A549 treated with AZD9567 at 1 μM for 4 hours (cell line): Measurements from ENCODE around the gene CCT3. TPM values are rescaled to one million over a fixed set of nuclear protein-coding genes. Genes with fewer than 3 reads are reported as not detected.

Source experiments
- total RNA-seq: library from RNA; stranded (reverse); fragments of 200-300 nt; extraction: Qiagen RNA extraction; gene quantifications from 5 replicates; pipeline ENCODE4 v1.2.3, GENCODE V29; 2022; ENCODE audit not compliant: insufficient read depth

The CCT3 gene
- total RNA-seq, result 373 to 424 TPM (median 396 TPM) in 5 replicates

GRCh38 chr1:156338180-156338976, at the start of gene CCT3, which contains the start of gene TSACC:
Gene CCT3 (minus strand): TSS chr1:156338292. CDS start chr1:156338184, 108 bp downstream.
Gene TSACC (plus strand): TSS chr1:156338526. CDS start chr1:156339758, 1,232 bp downstream.

GRCh38 chr1:156368889-156369684, 31.0 kb upstream of the CCT3 start, which contains the start of gene RHBG:
Gene RHBG (plus strand): TSS chr1:156369211. CDS start chr1:156369250, 39 bp downstream.

DNA sequence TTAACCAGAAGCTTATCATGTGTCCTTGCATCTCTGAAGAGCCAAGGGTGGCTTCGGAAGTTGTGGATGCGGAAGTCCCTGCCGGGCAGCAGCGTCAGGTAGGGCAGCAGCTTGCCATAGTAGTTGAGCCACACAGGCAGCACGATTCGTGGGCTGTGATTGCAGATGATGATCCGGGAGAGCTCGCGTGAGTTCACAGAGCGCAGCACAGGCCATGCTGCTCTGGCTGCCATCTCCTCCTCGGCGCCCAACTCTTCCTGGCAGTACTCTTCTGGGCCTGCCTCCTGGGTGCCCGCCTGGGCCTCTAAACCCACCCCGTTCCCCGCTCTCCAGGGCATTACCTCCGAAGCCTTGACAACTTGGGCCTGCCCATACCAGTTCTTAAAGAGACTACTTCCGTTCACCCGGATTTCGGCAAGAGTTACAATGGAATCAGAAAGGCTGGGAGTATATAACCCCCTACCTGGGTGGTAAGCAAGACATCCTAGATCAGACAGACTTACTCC, 39.2 kb downstream of the CCT3 start, which contains the start of gene VHLL:
VHLL (minus strand) TSS at position 456 of the 506 bp plus-strand sequence; CDS start at position 338, 118 bp downstream.

DNA sequence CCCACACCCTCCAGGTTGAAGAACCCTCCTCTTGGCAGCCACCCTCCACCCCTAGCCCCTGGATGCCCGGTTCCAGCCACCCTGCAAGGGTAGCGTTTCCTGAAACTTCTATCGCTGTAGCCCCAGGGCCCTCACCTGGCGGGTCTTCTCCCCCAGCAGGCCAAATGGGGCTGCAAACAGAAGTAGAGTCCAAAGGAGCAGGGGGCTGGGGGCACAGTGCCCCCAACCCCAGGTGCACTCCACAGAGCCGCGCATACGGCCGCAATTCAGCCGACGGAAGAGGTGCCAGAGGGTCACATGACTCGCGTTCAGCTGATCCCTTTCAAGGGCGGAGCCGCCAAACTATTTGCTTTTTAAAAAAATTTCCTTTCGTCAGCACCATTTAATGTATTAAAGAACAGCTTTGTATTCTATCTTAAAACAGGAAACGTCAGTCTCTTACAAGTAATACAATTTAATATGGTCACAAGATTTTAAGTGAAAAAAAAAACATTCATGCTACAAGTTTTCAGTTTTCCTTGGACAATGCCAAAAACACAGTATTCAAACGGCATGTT, 42.6 kb downstream of the CCT3 start, which contains the start of gene GLMP:
GLMP (minus strand) TSS at position 289 of the 557 bp plus-strand sequence; CDS start at position 255, 34 bp downstream.

GRCh38 chr1:156284112-156284511, 54.0 kb downstream of the CCT3 start, which contains the start of gene TMEM79:
Gene TMEM79 (plus strand): TSS chr1:156284325. CDS start chr1:156285227, 902 bp downstream.

DNA sequence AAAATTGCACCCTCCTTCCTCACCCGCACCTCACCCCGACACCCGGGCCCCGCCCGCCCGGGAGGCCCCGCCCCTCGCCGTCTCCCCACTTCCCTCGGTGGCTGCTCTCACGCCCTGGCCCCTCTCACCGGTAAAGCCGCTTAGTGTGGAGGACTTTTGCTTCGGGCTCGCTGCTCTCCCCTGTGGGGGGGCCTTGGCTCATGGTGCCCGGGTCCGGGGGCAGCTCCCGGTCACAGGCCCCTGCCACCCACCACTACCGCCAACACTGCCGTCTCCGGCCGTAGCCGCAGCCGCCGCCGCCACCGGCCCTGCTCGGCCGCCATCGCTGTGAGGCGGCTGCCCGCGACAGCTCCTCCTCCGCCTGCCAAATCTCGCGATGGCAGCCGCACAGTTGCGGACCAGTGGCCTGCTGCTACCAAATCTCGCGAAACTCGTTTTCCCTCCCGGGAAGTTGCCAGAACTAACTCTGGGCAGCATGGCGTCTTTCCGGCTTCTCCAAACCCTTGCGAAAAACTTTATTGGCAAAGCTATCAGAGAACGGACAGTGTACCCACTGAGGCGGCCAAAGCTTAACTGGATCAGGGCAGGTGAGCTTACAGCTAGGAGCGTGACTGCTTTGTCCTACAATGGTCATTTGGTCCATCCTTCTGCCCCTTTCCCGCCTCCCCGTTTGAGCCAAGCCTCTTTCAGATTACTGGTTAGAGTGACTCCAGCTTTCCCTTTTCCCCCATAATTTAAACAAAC, 55.4 kb downstream of the CCT3 start, which contains the start of gene SMG5:
SMG5 (minus strand) TSS at position 347 of the 744 bp plus-strand sequence; CDS start at position 202, 145 bp downstream.

Other genes with a start within 250 kb of the CCT3 start
- 534 to 757 TPM (median 712 TPM) in 5 replicates for gene LMNA, start 223.6 kb downstream of the CCT3 start, total RNA-seq
- gene SEMA4A, start 184.7 kb downstream of the CCT3 start, total RNA-seq, result 0.31 to 0.50 TPM (median 0.38 TPM) in 4 of 5 replicates, not detected in the other
- 27.3 to 32.4 TPM (median 30.7 TPM) in 5 replicates for gene SLC25A44, start 144.2 kb downstream of the CCT3 start, total RNA-seq
- 44.2 to 63.0 TPM (median 61.4 TPM) in 5 replicates for gene PMF1, start 125.3 kb downstream of the CCT3 start, total RNA-seq
- gene BGLAP, start 96.1 kb downstream of the CCT3 start, total RNA-seq, result 0.26 to 0.41 TPM (median 0.29 TPM) in 4 of 5 replicates, not detected in the other
- gene PAQR6, start 90.2 kb downstream of the CCT3 start, total RNA-seq, result 1.5 to 6.6 TPM (median 5.3 TPM) in 5 replicates
- gene SMG5, start 55.5 kb downstream of the CCT3 start, total RNA-seq, result 35.1 to 49.4 TPM (median 47.9 TPM) in 5 replicates
- 7.0 to 9.1 TPM (median 8.2 TPM) in 5 replicates for gene TMEM79, start 54.0 kb downstream of the CCT3 start, total RNA-seq
- gene GLMP, start 42.6 kb downstream of the CCT3 start, total RNA-seq, result 40.7 to 44.9 TPM (median 42.6 TPM) in 5 replicates
- not detected in 5 replicates for gene VHLL, start 39.0 kb downstream of the CCT3 start, total RNA-seq
- gene TSACC, start 234 bp upstream of the CCT3 start, total RNA-seq, result 2.2 to 2.8 TPM (median 2.3 TPM) in 4 of 5 replicates, not detected in the other
- 0.03 to 0.05 TPM in 2 of 5 replicates, not detected in the others for gene RHBG, start 30.9 kb upstream of the CCT3 start, total RNA-seq
- gene MEF2D, start 162.5 kb upstream of the CCT3 start, total RNA-seq, result 20.3 to 27.7 TPM (median 24.1 TPM) in 5 replicates
- gene IQGAP3, start 234.3 kb upstream of the CCT3 start, total RNA-seq, result 9.4 to 20.1 TPM (median 18.7 TPM) in 5 replicates
- gene TTC24, start 241.4 kb upstream of the CCT3 start, total RNA-seq, result not detected in 5 replicates